Stomach (tissue), 4 donors: ENCODE measurements around the gene CLIC6.

Experiments
- CTCF ChIP-seq, 7 experiments: fragments of 450-650 bp in 4 of 7; fragments of 200-600 bp in 3 of 7; sonication (generic) in 3 of 7; IDR thresholded peaks; one replicate each; pipeline ENCODE4 v1.5.1; 2016 to 2019; ENCODE audit warnings: antibody characterized with exemption in 7 of 7, control low read depth in 2 of 7, mild to moderate bottlenecking in 1 of 7
- EP300 ChIP-seq: sonication (generic); formaldehyde crosslinking; IDR thresholded peaks from one replicate; pipeline ENCODE4 v1.6.1; 2017; ENCODE audit warnings: antibody characterized with exemption
- POLR2A ChIP-seq, 4 donors: fragments of 450-650 bp; IDR thresholded peaks; one replicate each; pipeline ENCODE4 v1.6.1; 2016; ENCODE audit warnings: antibody characterized with exemption in 4 of 4, control low read depth in 2 of 4, mild to moderate bottlenecking in 1 of 4, moderate library complexity in 1 of 4
- POLR2AphosphoS5 ChIP-seq, 3 donors: sonication (generic); formaldehyde crosslinking; IDR thresholded peaks; one replicate each; pipeline ENCODE4 v1.6.1; 2016; ENCODE audit warnings: antibody characterized with exemption in 3 of 3

GRCh38 chr21:34640858-34641257 lies 27.9 kb upstream of the CLIC6 start:
- TF ChIP-seq CTCF (IDR thresholded peaks at IDR 0.05) (no peak), POLR2A (IDR thresholded peaks at IDR 0.05) (no peak), POLR2AphosphoS5 (IDR thresholded peaks at IDR 0.05) (no peak), EP300 (no peak)
